ENCODE results near the gene GPC5. TPM values are rescaled to one million over a fixed set of nuclear protein-coding genes. Genes with fewer than 3 reads are reported as not detected.
"Not testable (repeated sequence)": the region's sequence is repeated elsewhere in the genome, so short reads cannot be mapped to it uniquely, and the experiment has no call there.

GPC5 gene
- polyA plus RNA-seq, 2 donors: not detected

DNA sequence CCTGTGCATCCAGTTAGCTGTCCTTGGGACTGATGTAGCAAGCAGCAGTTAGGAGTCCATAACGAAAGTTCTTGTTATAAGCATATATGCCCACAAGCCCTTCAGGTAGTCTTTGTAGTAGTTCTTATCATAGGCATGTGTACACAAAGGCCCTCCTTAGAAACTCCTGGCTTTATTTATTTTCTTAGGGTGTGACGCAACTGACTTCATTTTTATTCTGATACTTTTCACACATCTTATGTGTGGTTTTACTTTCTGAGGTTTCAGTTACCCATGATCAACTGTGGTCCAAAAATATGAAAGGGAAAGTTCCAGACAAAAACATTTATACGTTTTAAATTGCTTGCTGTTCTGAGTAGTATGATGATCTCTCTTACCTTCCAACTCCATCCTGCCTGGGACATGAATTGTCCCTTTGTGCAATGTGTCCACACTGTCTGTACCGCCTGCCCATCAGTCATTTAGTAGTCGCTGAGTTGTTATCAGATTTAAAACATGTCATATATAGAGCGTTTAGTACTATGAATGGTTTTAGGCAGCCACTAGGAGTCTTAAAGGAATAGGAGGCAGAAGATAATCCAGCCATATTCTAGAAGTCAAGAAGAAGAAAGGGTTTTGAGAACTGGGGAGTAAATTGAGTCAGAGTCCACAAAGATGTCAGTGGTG is 19.4 kb downstream of the GPC5 start:
- H3K36me3 ChIP-seq (ENCODE audit: control insufficient read depth in 2 of 2, insufficient read depth in 2 of 2, low read length in 1 of 2): no peaks in the 10 kb centered on the region
- no peaks in the 10 kb centered on the region for H3K9me3 ChIP-seq (ENCODE audit: control insufficient read depth in 2 of 2, insufficient read depth in 1 of 2, low read depth in 1 of 2, low read length in 1 of 2)
- 37 to 56% methylated on average over 6 of the region's 6 CpGs for WGBS, 2 donors
- H3K4me1 ChIP-seq (ENCODE audit: control insufficient read depth in 2 of 2, insufficient read depth in 2 of 2, low read length in 1 of 2): no peaks in the 10 kb centered on the region
- H3K27ac ChIP-seq (ENCODE audit: low read depth in 2 of 2, low read length in 1 of 2): no peak overlapping the region
- H3K27me3 ChIP-seq (ENCODE audit: control insufficient read depth in 1 of 2, insufficient read depth in 2 of 2, low read length in 2 of 2): no peaks in the 10 kb centered on the region
- no peak overlapping the region for H3K4me3 ChIP-seq (ENCODE audit: low read depth in 1 of 2, low read length in 2 of 2)

DNA sequence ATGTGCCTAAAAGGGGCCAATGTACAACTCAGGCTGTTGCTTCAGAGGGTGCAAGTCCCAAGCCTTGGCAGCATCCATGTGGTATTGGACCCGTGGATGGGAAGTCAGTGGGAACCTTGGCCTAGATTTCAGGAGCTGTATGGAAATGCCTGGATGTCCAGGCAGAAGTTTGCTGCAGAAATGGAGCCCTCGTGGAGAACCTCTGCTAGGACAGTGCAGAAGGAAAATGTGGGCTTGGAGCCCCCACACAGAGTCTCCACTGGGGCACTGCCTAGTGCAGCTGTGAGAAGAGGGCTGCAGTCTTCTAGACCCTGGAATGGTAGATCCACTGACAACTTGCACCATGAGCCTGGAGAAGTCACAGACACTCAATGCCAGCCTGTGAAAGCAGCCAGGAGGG is 28.5 kb downstream of the GPC5 start:
- Histone ChIP-seq H3K36me3 (ENCODE audit: control insufficient read depth in 2 of 2, insufficient read depth in 2 of 2, low read length in 1 of 2) (no peaks in the 10 kb centered on the region), H3K27me3 (ENCODE audit: control insufficient read depth in 1 of 2, insufficient read depth in 2 of 2, low read length in 2 of 2) (no peaks in the 10 kb centered on the region), H3K4me3 (ENCODE audit: low read depth in 1 of 2, low read length in 2 of 2) (no peak overlapping the region), H3K27ac (ENCODE audit: low read depth in 2 of 2, low read length in 1 of 2) (no peak overlapping the region), H3K9me3 (ENCODE audit: control insufficient read depth in 2 of 2, insufficient read depth in 1 of 2, low read depth in 1 of 2, low read length in 1 of 2) (peaks cover 5% of the 10 kb centered on the region in 2 donors), H3K4me1 (ENCODE audit: control insufficient read depth in 2 of 2, insufficient read depth in 2 of 2, low read length in 1 of 2) (no peaks in the 10 kb centered on the region)
- 60 to 69% methylated on average over 2 of the region's 2 CpGs for WGBS, 2 donors

DNA sequence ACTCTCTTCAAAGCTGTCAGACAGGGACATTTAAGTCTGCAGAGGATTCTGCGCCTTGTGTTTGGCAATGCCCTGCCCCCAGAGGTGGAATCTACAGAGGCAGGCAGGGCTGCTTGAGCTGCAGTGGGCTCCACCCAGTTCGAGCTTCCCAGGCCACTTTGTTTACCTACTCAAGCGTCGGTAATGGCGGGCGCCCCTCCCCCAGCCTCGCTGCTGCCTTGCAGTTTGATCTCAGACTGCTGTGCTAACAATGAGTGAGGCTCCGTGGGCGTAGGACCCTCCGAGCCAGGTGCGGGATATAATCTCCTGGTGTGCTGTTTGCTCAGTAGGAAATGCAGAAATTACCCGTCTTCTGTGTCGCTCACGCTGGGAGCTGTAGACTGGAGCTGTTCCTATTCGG is 40.3 kb downstream of the GPC5 start:
- not testable (repeated sequence) for H3K27ac ChIP-seq (ENCODE audit: low read depth in 2 of 2, low read length in 1 of 2); H3K9me3 ChIP-seq (ENCODE audit: control insufficient read depth in 2 of 2, insufficient read depth in 1 of 2, low read depth in 1 of 2, low read length in 1 of 2); H3K36me3 ChIP-seq (ENCODE audit: control insufficient read depth in 2 of 2, insufficient read depth in 2 of 2, low read length in 1 of 2); H3K27me3 ChIP-seq (ENCODE audit: control insufficient read depth in 1 of 2, insufficient read depth in 2 of 2, low read length in 2 of 2); H3K4me3 ChIP-seq (ENCODE audit: low read depth in 1 of 2, low read length in 2 of 2); H3K4me1 ChIP-seq (ENCODE audit: control insufficient read depth in 2 of 2, insufficient read depth in 2 of 2, low read length in 1 of 2)
- 89 to 92% methylated on average over 15 of the region's 15 CpGs for WGBS, 2 donors

DNA sequence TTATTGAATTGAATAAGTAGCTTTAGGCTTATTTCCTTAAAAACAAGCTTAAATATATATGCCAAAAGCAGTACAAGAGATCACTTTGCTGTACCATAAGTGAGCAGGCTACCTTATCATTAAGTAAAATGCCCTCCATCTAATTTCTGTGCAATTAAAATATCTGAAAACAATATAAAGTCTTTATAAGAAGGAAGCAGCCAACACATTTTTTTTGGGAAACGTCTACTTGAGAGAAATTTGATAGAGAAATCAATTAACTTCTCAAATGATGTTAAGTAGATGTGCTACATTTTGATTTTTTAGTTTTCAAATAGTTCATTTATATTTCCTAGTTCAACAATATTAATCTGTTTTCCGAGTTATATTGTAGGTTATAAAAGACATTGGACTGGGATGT is 52.5 kb downstream of the GPC5 start:
- Histone ChIP-seq H3K4me3 (ENCODE audit: low read depth in 1 of 2, low read length in 2 of 2) (no peak overlapping the region), H3K4me1 (ENCODE audit: control insufficient read depth in 2 of 2, insufficient read depth in 2 of 2, low read length in 1 of 2) (no peaks in the 10 kb centered on the region)
- WGBS, 2 donors: 77 to 82% methylated on average over 2 of the region's 2 CpGs

DNA sequence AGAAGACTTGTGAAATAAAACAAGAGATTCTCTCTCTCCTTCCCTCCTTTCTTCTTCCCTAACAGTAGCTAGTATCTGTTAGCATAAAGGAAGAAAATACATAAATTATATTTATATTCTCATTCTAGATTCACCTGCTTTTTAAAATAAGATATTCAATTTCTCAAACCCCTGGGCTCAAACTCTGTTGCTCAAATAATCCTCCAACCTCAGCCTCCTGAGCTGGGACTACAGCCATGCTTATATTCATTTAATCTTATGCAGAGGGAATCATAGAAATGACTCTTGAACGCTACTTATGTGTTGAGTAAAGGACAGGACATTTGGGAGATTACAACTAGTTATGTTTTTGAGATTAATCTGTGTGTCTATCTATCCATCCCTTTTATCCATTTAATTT is 56.2 kb downstream of the GPC5 start:
- no peak overlapping the region for H3K27ac ChIP-seq (ENCODE audit: low read depth in 2 of 2, low read length in 1 of 2)
- WGBS, 2 donors: 75 to 77% methylated on average over 1 of the region's 1 CpG
- no peaks in the 10 kb centered on the region for H3K9me3 ChIP-seq (ENCODE audit: control insufficient read depth in 2 of 2, insufficient read depth in 1 of 2, low read depth in 1 of 2, low read length in 1 of 2)
- no peaks in the 10 kb centered on the region for H3K4me1 ChIP-seq (ENCODE audit: control insufficient read depth in 2 of 2, insufficient read depth in 2 of 2, low read length in 1 of 2)
- H3K4me3 ChIP-seq (ENCODE audit: low read depth in 1 of 2, low read length in 2 of 2): no peak overlapping the region
- no peaks in the 10 kb centered on the region for H3K27me3 ChIP-seq (ENCODE audit: control insufficient read depth in 1 of 2, insufficient read depth in 2 of 2, low read length in 2 of 2)
- H3K36me3 ChIP-seq (ENCODE audit: control insufficient read depth in 2 of 2, insufficient read depth in 2 of 2, low read length in 1 of 2): no peaks in the 10 kb centered on the region

More for the DNA sequence above, 52.5 kb downstream of the GPC5 start:
- no peaks in the 10 kb centered on the region for H3K36me3 ChIP-seq (ENCODE audit: control insufficient read depth in 2 of 2, insufficient read depth in 2 of 2, low read length in 1 of 2)
- H3K27me3 ChIP-seq (ENCODE audit: control insufficient read depth in 1 of 2, insufficient read depth in 2 of 2, low read length in 2 of 2): no peaks in the 10 kb centered on the region
- no peaks in the 10 kb centered on the region for H3K9me3 ChIP-seq (ENCODE audit: control insufficient read depth in 2 of 2, insufficient read depth in 1 of 2, low read depth in 1 of 2, low read length in 1 of 2)
- H3K27ac ChIP-seq (ENCODE audit: low read depth in 2 of 2, low read length in 1 of 2): no peak overlapping the region

DNA sequence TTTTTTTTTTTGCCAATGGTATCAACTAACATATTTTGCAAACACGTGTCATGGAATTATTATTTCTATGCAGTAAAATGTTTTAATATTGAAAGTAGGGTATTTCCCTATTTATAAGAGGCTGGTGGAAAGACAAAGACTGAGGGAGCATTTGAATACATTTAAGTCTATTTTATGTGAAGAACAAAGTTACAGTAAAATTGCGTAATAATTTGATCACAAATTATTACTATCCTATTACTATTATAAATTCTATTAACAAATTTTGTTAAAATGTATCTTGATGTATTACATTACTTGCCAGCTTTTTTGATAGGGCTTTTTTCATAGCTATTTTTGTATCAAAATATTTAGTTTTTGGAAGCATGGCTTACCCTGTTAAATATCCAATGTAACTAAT is 58.4 kb downstream of the GPC5 start:
- H3K27ac ChIP-seq (ENCODE audit: low read depth in 2 of 2, low read length in 1 of 2): no peak overlapping the region
- no peaks in the 10 kb centered on the region for H3K9me3 ChIP-seq (ENCODE audit: control insufficient read depth in 2 of 2, insufficient read depth in 1 of 2, low read depth in 1 of 2, low read length in 1 of 2)
- H3K27me3 ChIP-seq (ENCODE audit: control insufficient read depth in 1 of 2, insufficient read depth in 2 of 2, low read length in 2 of 2): no peaks in the 10 kb centered on the region
- no peaks in the 10 kb centered on the region for H3K4me1 ChIP-seq (ENCODE audit: control insufficient read depth in 2 of 2, insufficient read depth in 2 of 2, low read length in 1 of 2)
- no peak overlapping the region for H3K4me3 ChIP-seq (ENCODE audit: low read depth in 1 of 2, low read length in 2 of 2)
- WGBS, 2 donors: 90 to 91% methylated on average over 2 of the region's 2 CpGs
- no peaks in the 10 kb centered on the region for H3K36me3 ChIP-seq (ENCODE audit: control insufficient read depth in 2 of 2, insufficient read depth in 2 of 2, low read length in 1 of 2)

DNA sequence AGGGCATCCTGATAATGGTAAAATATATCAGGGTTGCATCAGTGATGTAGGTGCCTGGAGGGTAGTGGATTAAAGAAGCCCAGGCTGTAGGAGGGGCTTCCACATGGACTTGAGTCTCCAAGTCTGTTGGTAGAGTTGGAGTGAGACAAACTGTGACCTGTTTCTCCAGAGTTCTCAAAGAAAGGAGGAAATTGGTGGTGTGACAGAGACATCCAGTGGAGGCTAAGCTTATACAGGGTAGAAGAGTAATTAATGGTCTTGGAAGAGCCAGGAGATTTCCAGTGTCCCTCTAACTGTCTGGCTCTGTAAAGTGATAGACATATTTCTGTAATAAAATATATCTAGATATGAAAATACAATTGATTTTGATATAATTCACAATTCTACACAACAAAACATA is 61.1 kb downstream of the GPC5 start:
- Histone ChIP-seq H3K4me3 (ENCODE audit: low read depth in 1 of 2, low read length in 2 of 2) (no peak overlapping the region), H3K9me3 (ENCODE audit: control insufficient read depth in 2 of 2, insufficient read depth in 1 of 2, low read depth in 1 of 2, low read length in 1 of 2) (no peaks in the 10 kb centered on the region), H3K4me1 (ENCODE audit: control insufficient read depth in 2 of 2, insufficient read depth in 2 of 2, low read length in 1 of 2) (no peaks in the 10 kb centered on the region), H3K36me3 (ENCODE audit: control insufficient read depth in 2 of 2, insufficient read depth in 2 of 2, low read length in 1 of 2) (no peaks in the 10 kb centered on the region), H3K27ac (ENCODE audit: low read depth in 2 of 2, low read length in 1 of 2) (no peak overlapping the region), H3K27me3 (ENCODE audit: control insufficient read depth in 1 of 2, insufficient read depth in 2 of 2, low read length in 2 of 2) (no peaks in the 10 kb centered on the region)

DNA sequence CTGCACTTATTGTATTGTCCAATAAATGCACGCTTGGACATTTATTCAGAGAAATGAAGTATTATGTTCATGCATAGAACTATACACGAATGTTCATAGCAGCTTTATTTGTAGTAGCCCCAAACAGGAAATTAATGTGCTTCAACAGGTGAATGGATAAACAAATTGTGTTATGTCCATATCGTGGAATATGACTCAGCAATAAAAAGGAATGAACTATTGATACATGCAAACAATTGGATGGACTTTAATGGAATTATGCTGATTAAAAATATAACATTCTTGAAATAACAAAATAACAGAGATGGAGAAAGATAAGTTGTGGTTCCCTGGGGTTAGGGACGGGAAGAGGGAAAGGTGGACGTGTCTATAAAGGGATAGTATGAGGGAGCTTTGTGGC is 65.9 kb downstream of the GPC5 start:
- WGBS, 2 donors: 80 to 82% methylated on average over 5 of the region's 5 CpGs
- Histone ChIP-seq H3K27me3 (ENCODE audit: control insufficient read depth in 1 of 2, insufficient read depth in 2 of 2, low read length in 2 of 2) (no peaks in the 10 kb centered on the region), H3K27ac (ENCODE audit: low read depth in 2 of 2, low read length in 1 of 2) (no peak overlapping the region), H3K9me3 (ENCODE audit: control insufficient read depth in 2 of 2, insufficient read depth in 1 of 2, low read depth in 1 of 2, low read length in 1 of 2) (no peaks in the 10 kb centered on the region), H3K36me3 (ENCODE audit: control insufficient read depth in 2 of 2, insufficient read depth in 2 of 2, low read length in 1 of 2) (no peaks in the 10 kb centered on the region), H3K4me1 (ENCODE audit: control insufficient read depth in 2 of 2, insufficient read depth in 2 of 2, low read length in 1 of 2) (no peaks in the 10 kb centered on the region), H3K4me3 (ENCODE audit: low read depth in 1 of 2, low read length in 2 of 2) (no peak overlapping the region)

DNA sequence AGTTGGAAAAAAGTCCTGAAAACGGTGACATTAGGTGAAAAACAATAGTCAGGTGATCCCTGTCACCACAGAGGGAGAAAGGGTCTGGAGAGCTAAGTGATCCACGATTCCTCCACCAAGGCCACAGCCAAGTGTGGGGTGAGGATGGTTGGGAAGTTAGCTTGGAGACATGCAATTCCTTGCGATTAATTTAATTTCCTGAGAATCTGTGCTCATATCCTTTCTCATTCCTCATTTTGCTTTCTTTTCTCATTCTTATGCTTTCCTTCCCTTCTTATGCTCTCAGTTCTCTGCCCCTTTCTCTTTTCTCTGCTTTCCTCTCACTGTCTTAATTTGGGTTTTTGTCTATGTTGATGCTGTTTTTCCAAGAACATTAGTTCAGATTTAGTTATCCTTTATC is 68.8 kb downstream of the GPC5 start:
- H3K27me3 ChIP-seq (ENCODE audit: control insufficient read depth in 1 of 2, insufficient read depth in 2 of 2, low read length in 2 of 2): no peaks in the 10 kb centered on the region
- WGBS, 2 donors: 68 to 69% methylated on average over 3 of the region's 3 CpGs

DNA sequence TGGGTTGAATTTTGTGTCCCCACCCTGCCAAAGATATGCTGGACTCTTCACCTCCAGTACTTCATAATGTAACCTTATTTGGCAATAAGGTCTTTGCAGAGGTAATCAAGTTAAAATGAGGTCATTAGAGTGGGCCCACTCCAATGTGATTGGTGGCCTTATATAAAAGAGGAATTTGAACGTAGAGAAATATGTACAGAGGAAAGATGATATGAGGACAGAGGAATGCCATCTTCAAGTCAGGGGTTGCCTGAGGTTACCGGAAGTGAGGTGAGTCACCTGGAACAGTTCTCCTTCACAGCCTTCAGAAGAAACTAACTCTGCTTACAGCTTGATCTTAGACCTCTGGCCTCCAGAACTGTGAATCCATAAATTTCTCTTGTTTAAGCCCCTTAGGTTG is 69.9 kb downstream of the GPC5 start:
- H3K27ac ChIP-seq (ENCODE audit: low read depth in 2 of 2, low read length in 1 of 2): no peak overlapping the region
- no peaks in the 10 kb centered on the region for H3K27me3 ChIP-seq (ENCODE audit: control insufficient read depth in 1 of 2, insufficient read depth in 2 of 2, low read length in 2 of 2)
- 63 to 73% methylated on average over 2 of the region's 2 CpGs for WGBS, 2 donors

More for the DNA sequence above, 68.8 kb downstream of the GPC5 start:
- Histone ChIP-seq H3K27ac (ENCODE audit: low read depth in 2 of 2, low read length in 1 of 2) (no peak overlapping the region), H3K9me3 (ENCODE audit: control insufficient read depth in 2 of 2, insufficient read depth in 1 of 2, low read depth in 1 of 2, low read length in 1 of 2) (no peaks in the 10 kb centered on the region), H3K36me3 (ENCODE audit: control insufficient read depth in 2 of 2, insufficient read depth in 2 of 2, low read length in 1 of 2) (no peaks in the 10 kb centered on the region), H3K4me1 (ENCODE audit: control insufficient read depth in 2 of 2, insufficient read depth in 2 of 2, low read length in 1 of 2) (no peaks in the 10 kb centered on the region), H3K4me3 (ENCODE audit: low read depth in 1 of 2, low read length in 2 of 2) (no peak overlapping the region)

More for the DNA sequence above, 69.9 kb downstream of the GPC5 start:
- no peaks in the 10 kb centered on the region for H3K9me3 ChIP-seq (ENCODE audit: control insufficient read depth in 2 of 2, insufficient read depth in 1 of 2, low read depth in 1 of 2, low read length in 1 of 2)
- H3K36me3 ChIP-seq (ENCODE audit: control insufficient read depth in 2 of 2, insufficient read depth in 2 of 2, low read length in 1 of 2): no peaks in the 10 kb centered on the region
- no peak overlapping the region for H3K4me3 ChIP-seq (ENCODE audit: low read depth in 1 of 2, low read length in 2 of 2)
- H3K4me1 ChIP-seq (ENCODE audit: control insufficient read depth in 2 of 2, insufficient read depth in 2 of 2, low read length in 1 of 2): no peaks in the 10 kb centered on the region

All from esophagus (tissue), 2 donors.